ENCODE measurements around the gene CEP250.

DNA sequence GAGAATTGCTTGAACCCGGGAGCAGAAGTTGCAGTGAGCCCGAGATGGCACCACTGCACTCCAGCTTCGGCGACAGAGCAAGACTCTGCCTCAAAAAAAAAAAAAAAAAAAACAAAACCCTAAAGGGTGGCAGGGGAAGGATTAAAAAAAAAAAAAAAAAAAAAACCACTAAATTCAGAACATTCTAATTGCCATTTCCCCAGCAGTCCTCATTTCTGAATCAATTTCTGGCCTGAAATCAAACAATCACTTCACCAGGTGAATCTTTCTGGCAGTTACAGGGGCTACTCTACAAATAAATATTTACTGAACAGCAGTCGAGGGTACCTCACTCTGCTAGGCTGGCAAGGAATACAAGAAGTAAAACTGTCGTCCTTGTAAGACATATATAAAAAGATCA, 44.8 kb upstream of the CEP250 start:
- TF ChIP-seq, protein P1, sequence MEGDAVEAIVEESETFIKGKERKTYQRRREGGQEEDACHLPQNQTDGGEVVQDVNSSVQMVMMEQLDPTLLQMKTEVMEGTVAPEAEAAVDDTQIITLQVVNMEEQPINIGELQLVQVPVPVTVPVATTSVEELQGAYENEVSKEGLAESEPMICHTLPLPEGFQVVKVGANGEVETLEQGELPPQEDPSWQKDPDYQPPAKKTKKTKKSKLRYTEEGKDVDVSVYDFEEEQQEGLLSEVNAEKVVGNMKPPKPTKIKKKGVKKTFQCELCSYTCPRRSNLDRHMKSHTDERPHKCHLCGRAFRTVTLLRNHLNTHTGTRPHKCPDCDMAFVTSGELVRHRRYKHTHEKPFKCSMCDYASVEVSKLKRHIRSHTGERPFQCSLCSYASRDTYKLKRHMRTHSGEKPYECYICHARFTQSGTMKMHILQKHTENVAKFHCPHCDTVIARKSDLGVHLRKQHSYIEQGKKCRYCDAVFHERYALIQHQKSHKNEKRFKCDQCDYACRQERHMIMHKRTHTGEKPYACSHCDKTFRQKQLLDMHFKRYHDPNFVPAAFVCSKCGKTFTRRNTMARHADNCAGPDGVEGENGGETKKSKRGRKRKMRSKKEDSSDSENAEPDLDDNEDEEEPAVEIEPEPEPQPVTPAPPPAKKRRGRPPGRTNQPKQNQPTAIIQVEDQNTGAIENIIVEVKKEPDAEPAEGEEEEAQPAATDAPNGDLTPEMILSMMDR (IDR thresholded peaks at IDR 0.05; ENCODE audit: low read depth, low read length, poor library complexity, severe bottlenecking), result no peak
- no peak for TF ChIP-seq EZH2phosphoT487 (IDR thresholded peaks at IDR 0.05; ENCODE audit: borderline replicate concordance, low read length)

Data from DOHH2 (cell line).